ENCODE results near the gene IGSF21.

IGSF21 gene
- total RNA-seq = 0 to 0.04 reads per million in 2 experiments

DNA sequence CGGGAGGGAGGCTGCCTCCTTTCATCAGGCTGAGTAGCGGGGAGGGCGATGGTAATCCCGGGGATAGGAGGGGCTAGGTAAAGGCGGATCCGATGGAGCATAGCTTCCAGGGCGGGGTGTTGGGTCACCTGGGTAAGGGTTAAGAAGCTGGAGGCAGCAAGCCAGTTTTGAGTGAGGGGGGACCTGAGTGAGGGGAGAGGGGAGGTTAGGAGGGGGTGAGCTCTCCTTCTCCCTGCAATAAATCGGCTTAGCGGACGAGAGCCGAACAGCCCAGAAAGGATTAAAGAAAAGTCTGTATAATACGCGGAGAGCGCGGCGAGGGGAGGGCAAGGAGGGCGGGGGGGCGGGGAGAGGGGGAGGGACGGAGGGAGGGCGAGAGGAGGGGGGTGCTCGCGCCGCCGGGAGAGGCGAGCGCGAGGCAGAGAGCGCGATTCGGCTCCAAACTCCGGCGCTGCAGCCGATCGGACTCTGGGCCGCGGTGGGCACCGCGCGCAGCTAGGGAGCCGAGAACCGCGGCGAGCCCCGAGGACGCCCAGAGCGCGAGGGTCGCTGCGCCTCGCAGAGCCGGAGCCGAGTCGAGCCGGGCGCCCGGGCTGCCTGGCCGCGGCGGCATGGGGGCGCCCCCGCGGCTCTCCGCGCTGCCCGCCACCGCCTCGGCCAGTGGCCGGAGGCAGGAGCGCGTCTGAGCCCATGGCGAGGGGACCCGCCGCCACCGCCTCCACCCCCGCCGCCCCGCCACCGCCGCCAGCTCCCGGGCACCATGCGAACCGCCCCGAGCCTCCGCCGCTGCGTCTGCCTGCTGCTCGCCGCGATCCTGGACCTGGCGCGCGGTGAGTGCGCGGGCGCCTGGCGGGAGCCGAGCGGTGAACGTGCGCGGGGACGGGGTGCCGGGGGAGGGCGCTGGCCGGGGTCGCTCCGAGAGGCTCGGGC is at the start of gene IGSF21:
TSS of gene IGSF21 (plus strand) at position 430 of the 930 bp plus-strand sequence. CDS start at position 761, 331 bp downstream.
- no peak for DNase-seq (ENCODE audit: low read depth)

DNA sequence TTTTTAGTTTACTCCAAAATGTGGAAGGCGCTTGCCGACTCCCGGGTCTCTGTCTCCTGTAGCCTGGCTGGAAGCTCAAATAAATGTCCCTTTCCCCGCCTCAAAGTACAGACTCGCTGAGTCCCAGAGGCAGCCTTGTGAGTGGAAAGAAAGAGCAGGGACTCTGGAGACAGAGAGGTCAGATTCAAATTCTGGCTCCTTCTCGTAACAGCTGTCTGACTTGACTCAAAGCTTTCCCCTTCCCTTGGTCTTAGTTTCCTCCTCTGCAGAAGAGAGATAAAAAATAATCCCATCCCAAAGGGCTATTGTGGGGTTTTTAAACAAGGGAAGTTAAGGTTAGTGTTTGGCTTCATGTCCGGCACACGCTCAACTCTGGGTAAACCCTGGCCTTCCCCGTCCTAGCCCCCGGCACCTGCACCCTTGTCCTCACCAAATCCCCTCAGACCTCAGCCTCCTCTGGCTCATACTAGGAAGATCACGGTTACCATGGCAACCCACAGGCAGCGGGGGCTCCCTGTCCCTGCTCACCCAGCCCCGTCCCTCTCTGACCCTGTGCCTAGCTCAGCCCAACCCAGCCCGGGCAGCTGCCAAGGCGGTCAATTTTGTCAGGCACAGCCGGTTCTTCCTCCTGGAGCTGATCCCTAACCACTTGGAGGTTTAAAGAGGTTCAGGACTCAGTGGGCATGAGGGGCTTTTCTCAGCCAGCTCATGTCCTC is 49.2 kb upstream of the IGSF21 start:
- no peak for DNase-seq (ENCODE audit: low read depth)

DNA sequence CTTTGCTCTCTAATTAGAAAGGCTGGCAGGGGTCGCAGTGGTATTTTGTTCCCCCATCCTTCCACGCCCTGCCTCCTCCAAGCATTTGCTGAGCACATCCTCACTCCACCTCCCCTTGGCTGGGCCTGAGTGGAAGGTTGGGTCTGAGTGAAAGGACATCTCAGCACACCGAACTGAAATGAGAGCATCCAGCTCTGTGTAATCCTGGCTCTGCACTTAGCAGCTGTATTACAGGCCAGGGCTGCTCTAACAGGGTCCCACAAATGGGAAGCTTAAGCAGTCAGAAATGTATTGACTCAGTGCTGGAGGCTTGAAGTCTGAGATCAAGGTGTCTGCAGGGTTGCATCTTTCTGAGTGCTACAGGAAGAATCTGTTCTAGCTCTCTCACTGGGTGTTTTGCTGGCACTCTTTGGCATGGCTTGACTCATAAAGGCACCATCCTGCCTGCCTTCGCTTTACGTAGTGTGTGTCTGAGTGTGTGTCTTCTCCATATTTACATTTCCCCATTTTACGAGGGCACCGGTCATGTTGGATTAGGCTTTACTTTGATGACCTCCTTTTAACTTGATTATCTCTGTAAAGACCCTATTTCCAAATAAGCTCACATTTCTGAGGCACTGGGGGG is 48.5 kb upstream of the IGSF21 start:
- no peak for DNase-seq (ENCODE audit: low read depth)

- no peak for DNase-seq (ENCODE audit: low read depth)
Measured at GRCh38 chr1:18060366-18060765, 47.2 kb upstream of the IGSF21 start.

DNA sequence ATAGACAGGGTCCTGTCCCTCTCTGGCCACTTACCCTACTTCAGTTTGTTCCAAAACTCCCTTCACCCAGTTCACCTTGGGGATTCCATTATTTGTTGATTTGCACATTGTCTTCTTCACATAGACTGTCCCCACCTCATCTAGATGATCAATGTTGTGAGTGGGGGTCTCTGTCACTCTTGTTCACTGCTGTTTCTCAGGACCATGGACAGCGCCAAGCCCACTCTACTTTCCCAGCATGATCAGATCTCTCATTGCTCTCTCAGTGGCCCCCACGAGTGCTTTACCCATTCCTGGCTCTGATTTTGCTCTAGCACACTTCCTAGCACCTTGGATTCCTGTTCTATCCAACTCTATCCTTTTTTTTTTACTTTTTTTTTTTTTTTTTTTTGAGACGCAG is 45.4 kb upstream of the IGSF21 start:
- no peak for DNase-seq (ENCODE audit: low read depth)

DNA sequence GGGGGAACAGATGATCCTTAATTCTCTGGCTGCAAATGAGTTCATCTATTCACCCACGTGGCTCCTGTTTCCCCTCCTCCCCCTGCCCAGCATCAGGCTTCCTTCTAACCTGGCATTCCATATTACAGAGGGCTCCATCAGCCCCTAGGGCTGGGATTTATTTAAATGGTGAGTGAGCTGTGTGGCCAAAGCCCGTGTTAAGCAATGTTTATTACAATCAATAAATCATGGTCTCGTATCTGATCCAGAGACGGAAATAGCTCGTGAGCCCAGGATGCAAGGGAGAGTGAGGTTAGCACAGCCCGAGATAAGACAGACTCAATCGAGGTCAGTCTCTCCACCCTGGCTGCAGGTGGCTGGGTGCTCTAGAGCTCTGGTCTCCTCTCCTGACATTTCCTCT is 43.1 kb upstream of the IGSF21 start:
- DNase-seq (ENCODE audit: low read depth) = no peak

- no peak for DNase-seq (ENCODE audit: low read depth)
Measured at GRCh38 chr1:18066576-18066975, 41.0 kb upstream of the IGSF21 start.

GRCh38 chr1:18069903-18070302 is 37.7 kb upstream of the IGSF21 start:
- DNase-seq (ENCODE audit: low read depth) = peak; percentile 11

DNA sequence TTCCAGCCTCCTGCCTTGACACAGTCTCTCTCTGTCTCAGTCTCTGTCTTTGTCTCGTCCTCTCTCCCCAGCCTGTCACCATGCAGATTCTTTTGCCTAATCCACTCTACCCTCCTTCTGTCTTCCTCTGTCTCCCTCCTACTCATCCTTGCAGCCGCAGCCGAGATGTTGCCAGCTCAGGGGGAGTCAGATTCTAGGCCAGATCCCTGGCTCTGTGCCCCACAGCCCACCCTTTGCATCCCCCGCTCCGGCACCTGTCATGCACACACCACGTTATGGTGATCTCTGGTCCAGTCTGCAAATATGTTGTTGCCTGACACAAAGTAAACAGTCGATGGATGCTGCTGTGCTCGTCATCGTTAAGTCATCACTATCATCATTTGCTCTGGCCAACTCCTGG is 35.5 kb upstream of the IGSF21 start:
- no peak for DNase-seq (ENCODE audit: low read depth)

- DNase-seq (ENCODE audit: low read depth) = no peak
Measured at GRCh38 chr1:18073066-18073642, 34.4 kb upstream of the IGSF21 start.

DNA sequence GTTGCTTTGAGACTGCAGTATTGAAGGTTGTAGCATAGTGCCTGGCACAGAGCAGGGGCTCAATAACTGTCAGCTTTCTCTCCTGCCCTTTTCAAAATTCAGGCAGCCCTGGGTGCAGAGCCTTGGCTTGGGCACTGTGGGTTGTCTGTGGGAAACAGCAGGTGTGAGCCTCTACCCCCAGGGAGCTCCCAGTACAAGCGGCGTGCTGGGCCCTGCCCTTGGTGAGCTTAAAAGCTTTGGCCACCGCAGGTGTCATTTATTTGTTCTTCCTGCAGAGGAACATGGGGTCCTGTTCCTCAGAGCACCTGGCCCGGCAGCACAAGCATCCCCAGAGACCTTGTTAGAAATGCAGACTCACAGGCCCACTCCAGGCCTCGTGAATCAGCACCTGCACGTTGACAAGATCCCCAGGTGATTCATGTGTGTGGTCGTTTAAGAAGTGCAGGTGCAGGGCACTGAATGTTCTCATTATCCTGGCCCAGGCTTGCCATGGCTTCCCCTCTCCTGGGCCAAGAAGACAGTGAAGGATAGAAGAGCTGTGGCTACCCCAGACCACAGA is 29.9 kb upstream of the IGSF21 start:
- DNase-seq (ENCODE audit: low read depth) = no peak

DNA sequence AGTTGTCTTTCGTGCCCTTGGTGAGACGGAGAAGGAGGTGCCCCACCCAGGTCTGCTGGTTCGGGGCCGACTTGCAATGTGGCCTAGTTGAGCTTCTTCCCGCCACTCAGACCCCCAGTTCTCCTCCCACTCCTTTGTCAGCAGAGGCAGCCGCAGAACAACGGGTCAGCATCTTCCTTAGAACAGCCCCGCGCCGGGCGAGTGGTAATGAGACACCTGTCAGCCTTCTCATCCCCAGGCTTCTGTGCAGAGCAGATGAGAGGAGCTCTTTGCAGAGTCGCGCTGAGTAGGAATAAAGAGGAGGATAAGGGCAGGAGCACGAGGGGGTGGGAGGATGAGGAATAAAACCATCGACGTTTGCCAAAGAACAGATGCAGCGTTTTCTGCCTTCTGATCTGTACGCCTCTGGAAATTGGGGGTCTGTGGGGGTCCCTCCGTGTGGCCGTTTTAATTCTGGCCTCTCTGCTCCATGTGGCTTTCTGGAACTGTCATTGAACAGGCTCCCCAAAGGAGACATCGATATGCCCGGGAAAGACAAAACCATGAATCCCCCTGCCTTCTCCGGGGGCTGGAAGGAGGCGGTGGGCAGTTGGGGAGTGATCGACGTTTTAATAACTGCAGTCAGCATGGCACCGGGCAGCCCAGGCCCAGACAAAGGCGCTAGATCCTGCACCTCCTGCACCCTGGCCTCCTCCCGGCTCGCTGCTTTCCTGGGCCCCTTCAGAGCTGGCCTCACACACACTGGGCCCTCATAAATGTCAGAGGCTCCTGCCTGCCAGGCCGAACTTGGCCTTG is 27.5 kb upstream of the IGSF21 start:
- DNase-seq (ENCODE audit: low read depth) = no peak

DNA sequence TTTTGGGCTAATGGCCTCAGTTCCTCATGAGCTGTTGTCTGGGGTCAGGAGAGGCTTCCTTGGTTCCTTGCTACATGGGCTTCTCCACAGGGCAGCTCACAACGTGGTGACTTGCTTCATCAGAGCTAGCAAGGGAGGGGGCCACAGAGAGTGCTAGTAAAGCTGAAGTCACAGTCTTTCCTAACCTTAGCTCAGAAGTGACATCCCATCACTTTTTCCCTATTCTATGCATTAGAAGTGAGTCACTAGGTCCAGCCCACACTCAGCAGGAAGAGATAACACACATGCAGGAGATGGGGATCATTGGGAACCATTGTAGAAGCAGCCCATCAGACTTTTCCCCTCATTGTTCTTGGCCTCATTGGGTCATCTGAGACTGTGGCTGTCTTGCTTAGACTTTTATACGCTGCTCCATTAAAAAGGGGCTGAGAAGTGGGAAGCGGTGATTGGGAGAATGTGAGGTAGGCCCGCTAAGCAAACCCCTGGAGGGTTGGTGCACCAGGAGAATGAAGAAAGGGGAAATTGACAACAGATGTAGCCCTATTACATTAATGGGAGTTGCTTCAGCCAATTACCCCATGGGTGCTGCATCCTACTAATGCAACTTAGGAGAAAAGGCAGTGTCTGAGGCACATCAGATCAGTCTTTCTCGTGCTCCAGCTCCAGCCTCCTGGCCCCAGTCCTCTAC is 22.1 kb upstream of the IGSF21 start:
- no peak for DNase-seq (ENCODE audit: low read depth)

- DNase-seq (ENCODE audit: low read depth) = no peak
Measured at GRCh38 chr1:18088077-18088594, 19.5 kb upstream of the IGSF21 start.

DNA sequence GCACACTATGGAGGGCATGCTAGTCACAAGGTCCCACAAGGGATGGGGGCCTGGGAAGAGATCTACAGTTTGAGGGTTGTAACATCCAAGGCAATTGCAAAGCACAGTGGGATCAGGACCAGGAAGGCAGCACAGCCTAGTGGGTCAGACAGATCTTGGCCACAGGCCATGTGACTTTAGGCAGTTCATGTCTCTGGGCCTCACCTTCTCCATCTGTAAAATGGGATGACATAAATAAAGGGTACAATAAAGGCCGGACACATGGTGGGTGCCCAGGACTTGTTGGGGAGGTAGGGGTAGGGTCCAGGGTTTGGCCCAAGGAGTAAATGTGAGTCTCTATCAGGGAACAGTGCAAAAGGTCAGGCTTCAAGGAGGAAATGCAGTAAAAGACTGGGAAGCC is 18.1 kb upstream of the IGSF21 start:
- no peak for DNase-seq (ENCODE audit: low read depth)

- DNase-seq (ENCODE audit: low read depth) = no peak
Measured at GRCh38 chr1:18090636-18091035, 17.0 kb upstream of the IGSF21 start.

- no peak for DNase-seq (ENCODE audit: low read depth)
Measured at GRCh38 chr1:18091660-18092446, 15.7 kb upstream of the IGSF21 start.

DNA sequence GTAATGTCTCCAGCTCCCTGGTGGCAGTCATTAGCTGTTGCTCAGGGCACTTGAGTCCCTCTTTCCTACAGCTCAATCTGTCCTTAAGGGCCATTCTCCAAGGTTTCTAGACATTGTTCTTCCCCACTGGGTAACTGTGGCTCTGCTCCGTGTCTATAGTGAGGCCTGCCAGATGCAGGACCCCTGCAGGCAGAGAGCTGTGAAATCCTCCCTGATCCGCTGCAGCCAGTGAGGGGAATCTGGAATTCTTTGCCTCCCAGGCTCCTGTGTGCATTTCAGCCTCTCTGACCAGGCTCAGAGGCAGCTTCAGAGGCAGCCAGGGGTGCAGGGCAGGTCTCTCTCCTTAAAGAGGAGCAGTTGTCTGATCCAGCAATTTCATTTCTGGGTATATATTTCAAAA is 14.4 kb upstream of the IGSF21 start:
- DNase-seq (ENCODE audit: low read depth) = no peak

DNA sequence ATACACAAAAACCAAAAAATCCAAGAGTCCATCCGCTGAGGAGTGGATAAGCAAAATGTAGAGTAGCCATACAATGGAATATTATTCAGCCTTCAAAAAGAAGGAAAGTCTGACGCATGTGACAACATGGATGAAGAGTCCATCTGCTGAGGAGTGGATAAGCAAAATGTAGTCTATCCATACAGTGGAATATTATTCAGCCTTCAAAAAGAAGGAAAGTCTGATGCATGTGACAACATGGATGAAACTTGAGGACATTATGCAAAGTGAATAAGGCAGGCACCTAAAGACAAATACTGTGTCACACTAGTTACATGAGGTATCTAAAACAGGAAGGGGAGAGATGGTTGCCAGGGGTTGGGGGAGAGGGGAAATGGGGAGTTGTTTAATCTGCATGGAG is 14.0 kb upstream of the IGSF21 start:
- no peak for DNase-seq (ENCODE audit: low read depth)
